ENCODE data around the gene CRADD.

DNA sequence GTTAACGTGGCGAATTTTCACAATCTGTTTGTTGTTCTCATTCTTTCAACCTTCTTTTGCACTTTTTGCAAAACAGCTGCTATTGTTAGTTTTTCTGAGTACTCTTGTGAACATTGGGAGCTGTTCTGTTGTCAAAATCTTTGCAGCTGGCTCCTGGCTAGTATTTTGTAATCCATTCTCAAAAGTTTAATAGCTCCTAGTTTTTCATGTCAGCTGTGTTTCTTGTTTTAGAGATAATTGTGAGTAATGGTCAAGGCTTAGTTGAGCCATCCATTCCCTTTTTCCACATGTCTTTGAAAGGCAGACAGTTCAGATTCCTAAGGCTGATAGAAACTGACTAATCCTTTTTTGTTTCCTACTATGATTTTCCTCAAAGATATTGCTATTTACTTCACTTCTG, 39.1 kb upstream of the CRADD start:
- TF ChIP-seq POLR2AphosphoS5 (IDR thresholded peaks at IDR 0.05) (no peak), CTCF (IDR thresholded peaks at IDR 0.05) (no peak)
